A673 (cell line): Measurements from ENCODE around the gene HNRNPA0.

Experiments
- CTCF ChIP-seq: fragments of 300-800, 200-600 bp; sonication (generic); conservative IDR thresholded peaks from 2 replicates; pipeline ENCODE4 v1.5.1; 2017; ENCODE audit warnings: low read depth, mild to moderate bottlenecking, antibody characterized with exemption, low read length, moderate library complexity, mixed read lengths
- EZH2 ChIP-seq: fragments of 200-600 bp; sonication (generic); IDR thresholded peaks from 2 replicates; pipeline ENCODE4 v1.6.1; 2017; ENCODE audit warnings: borderline replicate concordance, low read depth, mild to moderate bottlenecking, mixed read lengths, antibody characterized with exemption, low read length; ENCODE audit not compliant: poor library complexity, severe bottlenecking

DNA sequence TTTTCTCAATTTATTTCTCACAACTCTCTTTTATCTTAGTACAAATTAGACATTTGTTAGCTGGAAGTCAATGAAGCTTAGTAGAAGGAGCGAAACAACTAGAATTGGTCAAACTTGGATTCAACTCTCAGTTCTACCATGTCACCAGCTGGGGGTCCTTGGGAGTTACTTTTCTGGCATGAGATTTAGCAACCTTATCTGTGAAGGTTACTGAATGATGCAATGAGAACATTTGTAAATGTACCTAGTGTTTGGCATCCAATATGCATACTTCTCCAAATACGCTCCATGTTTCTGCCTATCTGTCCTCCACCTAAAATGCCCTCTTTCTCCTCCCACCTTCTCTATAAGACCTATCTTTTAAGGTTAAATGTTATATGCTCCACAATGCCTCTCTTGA lies 6.3 kb downstream of the HNRNPA0 start:
- TF ChIP-seq EZH2 (no peak), CTCF (no peak)
